Fibroblast of skin of left biceps (primary cell): ENCODE results near the gene FBXL7.

Experiments
- DNase-seq, 2 experiments: peaks; one replicate each; pipeline ENCODE4 v3.0.0-alpha.2; 2013; ENCODE audit warnings: low read depth in 2 of 2

The FBXL7 gene

GRCh38 chr5:15612915-15613635, 113.1 kb downstream of the FBXL7 start:
- DNase-seq: no peak

GRCh38 chr5:15614679-15615078, 114.7 kb downstream of the FBXL7 start:
- DNase-seq: no peak

- peak in 1 of 2 experiments; percentile 48 for DNase-seq
Measured at GRCh38 chr5:15615859-15616258, 115.9 kb downstream of the FBXL7 start.

- no peak for DNase-seq
Measured at GRCh38 chr5:15618938-15619337, 119.0 kb downstream of the FBXL7 start.

GRCh38 chr5:15620501-15620900, 120.5 kb downstream of the FBXL7 start:
- peak; percentile 49 to 57 for DNase-seq

GRCh38 chr5:15621094-15621493, 121.1 kb downstream of the FBXL7 start:
- peak; percentile 83 to 84 for DNase-seq

- DNase-seq: no peak
Measured at GRCh38 chr5:15623794-15624193, 123.8 kb downstream of the FBXL7 start.

GRCh38 chr5:15627109-15627508, 127.1 kb downstream of the FBXL7 start:
- no peak for DNase-seq

GRCh38 chr5:15627647-15628046, 127.7 kb downstream of the FBXL7 start:
- no peak for DNase-seq

- DNase-seq: no peak
Measured at GRCh38 chr5:15630441-15630840, 130.5 kb downstream of the FBXL7 start.

GRCh38 chr5:15634591-15635288, 134.8 kb downstream of the FBXL7 start:
- no peak for DNase-seq

- DNase-seq: no peak
Measured at GRCh38 chr5:15635289-15635616, 135.3 kb downstream of the FBXL7 start.

GRCh38 chr5:15637345-15637744, 137.4 kb downstream of the FBXL7 start:
- DNase-seq: no peak

GRCh38 chr5:15637886-15638285, 137.9 kb downstream of the FBXL7 start:
- no peak for DNase-seq

- DNase-seq: no peak
Measured at GRCh38 chr5:15638296-15638695, 138.3 kb downstream of the FBXL7 start.

- DNase-seq: no peak
Measured at GRCh38 chr5:15639288-15639687, 139.3 kb downstream of the FBXL7 start.

GRCh38 chr5:15640116-15640515, 140.1 kb downstream of the FBXL7 start:
- no peak for DNase-seq

- DNase-seq: no peak
Measured at GRCh38 chr5:15643731-15644130, 143.8 kb downstream of the FBXL7 start.

- DNase-seq: no peak
Measured at GRCh38 chr5:15645381-15646160, 145.6 kb downstream of the FBXL7 start.

GRCh38 chr5:15646371-15646770, 146.4 kb downstream of the FBXL7 start:
- peak; percentile 32 to 41 for DNase-seq

- no peak for DNase-seq
Measured at GRCh38 chr5:15647251-15647650, 147.3 kb downstream of the FBXL7 start.

- no peak for DNase-seq
Measured at GRCh38 chr5:15650266-15650665, 150.3 kb downstream of the FBXL7 start.

GRCh38 chr5:15654779-15655178, 154.8 kb downstream of the FBXL7 start:
- DNase-seq: no peak
